GM23338 (cell line): ENCODE measurements around the gene TSPAN6. TPM values are rescaled to one million over a fixed set of nuclear protein-coding genes. Genes with fewer than 3 reads are reported as not detected.

Source experiments
- ATAC-seq: fragments of 200-7000 bp; cut with Tn5 transposase; 3 replicates; pipeline ENCODE4 v1.9.1; 2020
- DNase-seq: peaks from one replicate; pipeline ENCODE4 v3.0.0-alpha.2; 2015; ENCODE audit warnings: low spot score
- H2AFZ ChIP-seq: fragments of 200-600 bp; sonication (generic); 2 replicates; pipeline ENCODE4 v1.8.0; 2016; ENCODE audit warnings: antibody characterized with exemption, mild to moderate bottlenecking, moderate library complexity
- H3F3A ChIP-seq: fragments of 200-600 bp; sonication (generic); replicated peaks from 2 replicates; pipeline ENCODE4 v1.8.0; 2017; ENCODE audit warnings: antibody characterized with exemption, mixed run types, low read depth
- H3K27ac ChIP-seq: fragments of 200-600 bp; sonication (generic); 2 replicates; pipeline ENCODE4 v1.6.1; 2016; ENCODE audit warnings: low read depth
- H3K27me3 ChIP-seq: fragments of 200-600 bp; sonication (generic); 2 replicates; pipeline ENCODE4 v1.8.0; 2016; ENCODE audit warnings: mild to moderate bottlenecking, mixed run types, moderate library complexity; ENCODE audit not compliant: insufficient read depth
- H3K36me3 ChIP-seq: fragments of 200-600 bp; sonication (generic); 2 replicates; pipeline ENCODE4 v1.8.0; 2016; ENCODE audit warnings: mild to moderate bottlenecking; ENCODE audit not compliant: insufficient read depth
- H3K4me1 ChIP-seq: fragments of 200-600 bp; sonication (generic); 2 replicates; pipeline ENCODE4 v1.8.0; 2016; ENCODE audit warnings: mild to moderate bottlenecking, moderate library complexity; ENCODE audit not compliant: insufficient read depth
- H3K4me2 ChIP-seq: fragments of 200-600 bp; sonication (generic); 2 replicates; pipeline ENCODE4 v1.7.1; 2017; ENCODE audit warnings: mixed run types
- H3K4me3 ChIP-seq: fragments of 200-600 bp; sonication (generic); 2 replicates; pipeline ENCODE4 v1.6.1; 2016; ENCODE audit warnings: mixed run types
- H3K79me2 ChIP-seq: fragments of 200-600 bp; sonication (generic); replicated peaks from 2 replicates; pipeline ENCODE4 v1.8.0; 2017; ENCODE audit warnings: mild to moderate bottlenecking; ENCODE audit not compliant: insufficient read depth
- H3K9me2 ChIP-seq: fragments of 200-600 bp; sonication (generic); 2 replicates; pipeline ENCODE4 v1.8.0; 2017; ENCODE audit not compliant: insufficient read depth
- H4K20me1 ChIP-seq: fragments of 200-600 bp; sonication (generic); replicated peaks from 2 replicates; pipeline ENCODE4 v1.8.0; 2017; ENCODE audit warnings: mild to moderate bottlenecking; ENCODE audit not compliant: insufficient read depth
- H3K27ac Mint-ChIP-seq: 2 replicates; pipeline ENCODE4 v1.8.0; 2020; ENCODE audit warnings: inconsistent platforms, mild to moderate bottlenecking, moderate library complexity, mixed read lengths
- H3K27me3 Mint-ChIP-seq: 3 replicates; pipeline ENCODE4 v1.8.0; 2022; ENCODE audit warnings: low read depth, mild to moderate bottlenecking, moderate library complexity, mixed read lengths, inconsistent platforms; ENCODE audit not compliant: insufficient read depth, poor library complexity
- H3K36me3 Mint-ChIP-seq: 3 replicates; pipeline ENCODE4 v1.8.0; 2021; ENCODE audit warnings: low read depth, mild to moderate bottlenecking, inconsistent platforms, moderate library complexity, mixed read lengths
- H3K4me1 Mint-ChIP-seq: 3 replicates; pipeline ENCODE4 v1.8.0; 2020; ENCODE audit warnings: mild to moderate bottlenecking, inconsistent platforms, mixed read lengths
- H3K4me3 Mint-ChIP-seq: 3 replicates; pipeline ENCODE4 v1.8.0; 2021; ENCODE audit warnings: moderate library complexity, mild to moderate bottlenecking, inconsistent platforms, mixed read lengths
- H3K9me3 Mint-ChIP-seq: 3 replicates; pipeline ENCODE4 v1.8.0; 2020; ENCODE audit warnings: moderate library complexity, mild to moderate bottlenecking, inconsistent platforms, mixed read lengths
- CREB1 ChIP-seq: fragments of 250-450 bp; sonication (Bioruptor Pico); IDR thresholded peaks from 2 replicates; pipeline ENCODE4 v1.5.0; 2020; ENCODE audit warnings: low read depth, mild to moderate bottlenecking, moderate library complexity
- CTCF ChIP-seq, 2 experiments: fragments of 200-600 bp in 1 of 2; sonication (generic) in 1 of 2; conservative IDR thresholded peaks; 2 replicates each; pipeline versions ENCODE4 v1.5.1 to v1.6.1; 2016 to 2017; ENCODE audit warnings: antibody characterized with exemption in 2 of 2, low read depth in 2 of 2, mild to moderate bottlenecking in 2 of 2, moderate library complexity in 1 of 2
- ETS1 ChIP-seq: IDR thresholded peaks from 2 replicates; pipeline ENCODE4 v1.6.1; 2016; ENCODE audit warnings: antibody characterized with exemption
- EZH2 ChIP-seq: fragments of 200-600 bp; sonication (generic); IDR thresholded peaks from one replicate; pipeline ENCODE4 v1.8.0; 2017; ENCODE audit warnings: antibody characterized with exemption, mild to moderate bottlenecking, low read depth; ENCODE audit not compliant: unreplicated experiment
- EZH2phosphoT487 ChIP-seq: fragments of 200-600 bp; sonication (generic); IDR thresholded peaks from one replicate; pipeline ENCODE4 v1.8.1; 2018; ENCODE audit warnings: antibody characterized with exemption; ENCODE audit not compliant: unreplicated experiment
- JUNB ChIP-seq: IDR thresholded peaks from one replicate; pipeline ENCODE4 v1.6.1; 2016; ENCODE audit warnings: antibody characterized with exemption; ENCODE audit not compliant: unreplicated experiment
- NANOG ChIP-seq: IDR thresholded peaks from 2 replicates; pipeline ENCODE4 v1.6.1; 2016; ENCODE audit warnings: antibody characterized with exemption, borderline replicate concordance
- POLR2AphosphoS5 ChIP-seq: IDR thresholded peaks from 2 replicates; pipeline ENCODE4 v1.6.1; 2016; ENCODE audit warnings: antibody characterized with exemption, low read depth
- REST ChIP-seq: IDR thresholded peaks from one replicate; pipeline ENCODE4 v1.6.1; 2018; ENCODE audit warnings: antibody characterized with exemption; ENCODE audit not compliant: unreplicated experiment
- STAT1 ChIP-seq: IDR thresholded peaks from one replicate; pipeline ENCODE4 v1.6.1; 2016; ENCODE audit warnings: antibody characterized with exemption; ENCODE audit not compliant: unreplicated experiment
- ZNF114 ChIP-seq: fragments of 250-450 bp; sonication (Bioruptor Pico); IDR thresholded peaks from 2 replicates; pipeline ENCODE4 v1.5.0; 2020; ENCODE audit warnings: mild to moderate bottlenecking, moderate library complexity
- ZNF331 ChIP-seq: fragments of 250-450 bp; sonication (Bioruptor Pico); IDR thresholded peaks from 2 replicates; pipeline ENCODE4 v1.5.0; 2020; ENCODE audit warnings: low read depth, mild to moderate bottlenecking, moderate library complexity
- ZNF462 ChIP-seq: fragments of 250-450 bp; sonication (Bioruptor Pico); IDR thresholded peaks from 2 replicates; pipeline ENCODE4 v1.5.0; 2020; ENCODE audit warnings: mild to moderate bottlenecking, moderate library complexity
- polyA plus RNA-seq: library from polyadenylated mRNA; unstranded; fragments of >200 nt; fragmentation: Nextera tagmentation; extraction: Ambion mirVana; gene quantifications from 2 replicates; pipeline ENCODE4 v1.2.1, GENCODE V29; 2016
- total RNA-seq: library from RNA; depleted of rRNA; stranded (reverse); fragments of >200 nt; shearing (Covaris generic); gene quantifications from 2 replicates; pipeline ENCODE4 v1.2.3, GENCODE V29; 2014

Gene TSPAN6
- total and polyA plus RNA-seq, 2 experiments from 2014 or later, result 55.6 to 75.3 TPM

- Histone ChIP-seq H3K4me1 (no peaks in the 10 kb centered on the region), H3K36me3 (no peaks in the 10 kb centered on the region), H3K4me3 (no peak overlapping the region), H2AFZ (no peak overlapping the region), H3K79me2 (no peaks in the 10 kb centered on the region), H3K9me2 (no peaks in the 10 kb centered on the region), H3F3A (no peaks in the 10 kb centered on the region), H3K27ac (no peak overlapping the region), H3K4me2 (no peak overlapping the region), H4K20me1 (no peaks in the 10 kb centered on the region), H3K27me3 (no peaks in the 10 kb centered on the region)
- Mint-ChIP-seq H3K9me3 (no peaks in the 10 kb centered on the region), H3K4me3 (no peak overlapping the region), H3K4me1 (no peaks in the 10 kb centered on the region; the same call in 2 of the 3 replicates), H3K27me3 (no peaks in the 10 kb centered on the region), H3K36me3 (no peaks in the 10 kb centered on the region), H3K27ac (no peak overlapping the region)
- no peak for DNase-seq
- no peak for ATAC-seq
- TF ChIP-seq EZH2 (no peak), CREB1 (CRISPR knock-in tag) (no peak), CTCF (conservative IDR thresholded peaks at IDR 0.05; ENCODE audit: low read depth in 2 of 2) (no peak), ZNF331 (CRISPR knock-in tag) (no peak), ZNF114 (CRISPR knock-in tag) (no peak), REST (no peak), STAT1 (no peak), ETS1 (no peak), NANOG (no peak), ZNF462 (no peak), EZH2phosphoT487 (no peak), POLR2AphosphoS5 (no peak), JUNB (no peak)
Observed at GRCh38 chrX:100674705-100675104, 38.1 kb upstream of the TSPAN6 start.
